Esophagus squamous epithelium (tissue), 4 donors: ENCODE results near the gene MFN2.

Source experiments
- POLR2A ChIP-seq, 4 donors: fragments of 450-650 bp; IDR thresholded peaks; one replicate each; pipeline ENCODE4 v1.6.1; 2017; ENCODE audit warnings: antibody characterized with exemption in 4 of 4, mild to moderate bottlenecking in 4 of 4, moderate library complexity in 3 of 4
- TF ChIP-seq, protein P1 (sequence below), 6 experiments: fragments of 450-650 bp in 4 of 6; fragments of 200-600 bp in 2 of 6; sonication (generic) in 2 of 6; IDR thresholded peaks; one replicate each; pipeline ENCODE4 v1.5.1; 2016 to 2019; ENCODE audit warnings: antibody characterized with exemption in 6 of 6, mild to moderate bottlenecking in 4 of 6, moderate library complexity in 4 of 6

DNA sequence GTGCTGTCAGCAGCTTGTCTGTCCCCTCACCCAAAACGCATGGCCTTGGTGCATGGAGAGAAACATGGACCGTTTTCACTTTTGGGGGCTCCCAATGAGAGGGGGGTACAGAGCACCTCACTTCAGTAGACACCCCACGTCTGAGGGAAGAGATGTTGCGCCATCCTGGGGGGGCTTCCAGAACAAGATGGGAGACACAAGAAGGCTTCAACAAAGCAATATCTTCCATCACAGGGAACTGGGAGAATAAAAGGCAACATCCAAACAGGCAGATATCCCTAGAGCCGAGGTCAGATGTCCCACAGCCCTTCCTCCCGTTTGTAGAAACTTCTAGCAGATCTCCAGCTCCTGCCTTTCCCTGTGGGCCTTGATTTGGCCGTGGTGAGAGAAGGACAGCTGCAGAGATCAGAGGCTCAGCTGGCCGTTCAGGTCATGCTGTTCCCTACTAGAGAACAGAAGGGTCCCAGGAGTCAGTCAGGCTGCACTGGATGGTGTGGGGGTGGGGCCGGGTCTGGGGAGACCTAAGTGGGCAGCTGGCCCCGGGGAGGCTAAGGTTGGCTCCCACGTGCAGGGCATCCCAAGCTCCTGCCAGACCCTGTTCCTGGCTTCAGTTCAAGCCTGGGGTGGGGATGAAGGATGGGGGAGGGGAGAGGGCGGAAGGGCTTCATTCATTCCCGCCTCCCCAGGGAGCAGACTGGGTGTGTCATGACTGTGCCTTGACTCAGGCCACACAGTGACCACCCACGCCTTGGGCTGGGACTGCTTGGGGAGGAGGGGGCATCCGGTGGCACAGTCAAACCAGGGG, 41.3 kb upstream of the MFN2 start:
- TF ChIP-seq, protein P1, sequence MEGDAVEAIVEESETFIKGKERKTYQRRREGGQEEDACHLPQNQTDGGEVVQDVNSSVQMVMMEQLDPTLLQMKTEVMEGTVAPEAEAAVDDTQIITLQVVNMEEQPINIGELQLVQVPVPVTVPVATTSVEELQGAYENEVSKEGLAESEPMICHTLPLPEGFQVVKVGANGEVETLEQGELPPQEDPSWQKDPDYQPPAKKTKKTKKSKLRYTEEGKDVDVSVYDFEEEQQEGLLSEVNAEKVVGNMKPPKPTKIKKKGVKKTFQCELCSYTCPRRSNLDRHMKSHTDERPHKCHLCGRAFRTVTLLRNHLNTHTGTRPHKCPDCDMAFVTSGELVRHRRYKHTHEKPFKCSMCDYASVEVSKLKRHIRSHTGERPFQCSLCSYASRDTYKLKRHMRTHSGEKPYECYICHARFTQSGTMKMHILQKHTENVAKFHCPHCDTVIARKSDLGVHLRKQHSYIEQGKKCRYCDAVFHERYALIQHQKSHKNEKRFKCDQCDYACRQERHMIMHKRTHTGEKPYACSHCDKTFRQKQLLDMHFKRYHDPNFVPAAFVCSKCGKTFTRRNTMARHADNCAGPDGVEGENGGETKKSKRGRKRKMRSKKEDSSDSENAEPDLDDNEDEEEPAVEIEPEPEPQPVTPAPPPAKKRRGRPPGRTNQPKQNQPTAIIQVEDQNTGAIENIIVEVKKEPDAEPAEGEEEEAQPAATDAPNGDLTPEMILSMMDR (IDR thresholded peaks at IDR 0.05): no peak
- TF ChIP-seq POLR2A (IDR thresholded peaks at IDR 0.05): no peak
